ENCODE measurements around the gene PITRM1.

PITRM1 gene

DNA sequence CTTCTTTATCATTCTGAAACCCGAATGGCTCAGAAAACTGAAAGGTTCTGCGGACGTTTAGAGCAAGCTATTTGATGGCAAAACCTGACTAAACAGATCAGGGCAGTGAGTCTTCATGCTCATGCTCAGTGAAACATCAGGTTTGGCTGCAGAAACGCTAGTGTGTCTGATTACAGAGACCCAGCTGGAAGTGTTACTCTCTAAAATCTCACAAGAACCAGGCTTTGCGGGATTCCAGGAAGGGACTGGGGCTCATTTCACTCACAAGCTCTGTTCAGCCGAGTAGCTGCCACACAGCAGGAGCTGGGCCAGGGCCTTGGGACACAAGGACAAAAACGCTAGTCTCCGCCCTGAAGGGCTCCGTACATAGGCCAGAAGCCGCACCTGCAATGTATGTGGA lies 2.9 kb downstream of the PITRM1 start:
- H3K4me3 ChIP-seq (ENCODE audit: insufficient read depth, low read depth, low read length, poor library complexity, severe bottlenecking) = no peak overlapping the region
- no peaks in the 10 kb centered on the region for H3K9me3 ChIP-seq (ENCODE audit: control insufficient read depth, low read length)
- H3K27me3 ChIP-seq (replicated peaks; ENCODE audit: control insufficient read depth, insufficient read depth, low read length, poor library complexity, severe bottlenecking) = no peaks in the 10 kb centered on the region
- peaks cover 51% of the 10 kb centered on the region for H3K36me3 ChIP-seq (ENCODE audit: control insufficient read depth, insufficient read depth, low read length)
- no peak for DNase-seq
- no peak overlapping the region for H3K27ac ChIP-seq (ENCODE audit: insufficient read depth, low read length, poor library complexity, severe bottlenecking)
- peaks cover 5% of the 10 kb centered on the region for H3K4me1 ChIP-seq (ENCODE audit: control insufficient read depth, insufficient read depth, low read length, poor library complexity, severe bottlenecking)

GRCh38 chr10:3169271-3169670 lies 3.3 kb downstream of the PITRM1 start:
- Histone ChIP-seq H3K27ac (ENCODE audit: insufficient read depth, low read length, poor library complexity, severe bottlenecking) (no peak overlapping the region), H3K4me3 (ENCODE audit: insufficient read depth, low read depth, low read length, poor library complexity, severe bottlenecking) (no peak overlapping the region), H3K27me3 (replicated peaks; ENCODE audit: control insufficient read depth, insufficient read depth, low read length, poor library complexity, severe bottlenecking) (no peaks in the 10 kb centered on the region), H3K36me3 (ENCODE audit: control insufficient read depth, insufficient read depth, low read length) (peaks cover 54% of the 10 kb centered on the region), H3K4me1 (ENCODE audit: control insufficient read depth, insufficient read depth, low read length, poor library complexity, severe bottlenecking) (peaks cover 5% of the 10 kb centered on the region), H3K9me3 (ENCODE audit: control insufficient read depth, low read length) (no peaks in the 10 kb centered on the region)
- no peak for DNase-seq

DNA sequence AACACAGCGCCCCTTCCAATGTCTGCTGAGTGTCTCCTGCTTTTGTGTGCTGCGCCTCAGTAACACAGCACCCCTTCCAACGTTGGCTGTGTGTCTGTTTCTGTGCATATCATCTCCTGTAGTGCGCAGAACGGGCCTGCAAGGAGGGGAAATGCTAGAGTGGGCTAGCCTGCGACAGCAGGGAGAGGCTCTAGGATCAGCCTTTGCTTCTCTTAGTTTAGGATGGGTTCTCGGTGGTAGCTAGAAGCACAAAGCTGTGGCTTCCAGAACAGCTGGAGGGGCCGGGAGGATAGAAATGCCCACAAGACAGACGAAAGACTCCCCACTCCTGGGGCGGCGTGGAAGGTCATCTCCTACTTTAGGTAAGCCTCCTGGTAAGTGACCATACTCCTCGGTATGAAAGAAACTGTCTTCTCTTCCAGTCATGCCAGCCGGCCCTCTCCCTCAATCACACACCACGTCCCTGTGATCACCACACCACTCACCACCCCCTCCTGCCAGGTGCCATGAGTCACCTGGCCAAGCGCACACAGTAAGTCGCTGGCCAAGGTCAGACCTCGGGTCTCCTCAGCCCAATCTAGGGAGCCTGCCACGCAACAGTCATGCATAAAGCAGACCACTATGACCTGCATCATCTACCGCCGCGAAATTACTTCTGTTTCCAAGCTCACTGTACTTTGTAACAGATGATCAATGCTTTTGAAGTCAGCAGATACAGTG lies 4.8 kb downstream of the PITRM1 start:
- Histone ChIP-seq H3K4me3 (ENCODE audit: insufficient read depth, low read depth, low read length, poor library complexity, severe bottlenecking) (no peak overlapping the region), H3K9me3 (ENCODE audit: control insufficient read depth, low read length) (no peaks in the 10 kb centered on the region), H3K36me3 (ENCODE audit: control insufficient read depth, insufficient read depth, low read length) (peaks cover 67% of the 10 kb centered on the region), H3K27me3 (replicated peaks; ENCODE audit: control insufficient read depth, insufficient read depth, low read length, poor library complexity, severe bottlenecking) (no peaks in the 10 kb centered on the region), H3K4me1 (ENCODE audit: control insufficient read depth, insufficient read depth, low read length, poor library complexity, severe bottlenecking) (peaks cover 5% of the 10 kb centered on the region), H3K27ac (ENCODE audit: insufficient read depth, low read length, poor library complexity, severe bottlenecking) (no peak overlapping the region)
- no peak for DNase-seq

- Histone ChIP-seq H3K9me3 (ENCODE audit: control insufficient read depth, low read length) (no peaks in the 10 kb centered on the region), H3K27me3 (replicated peaks; ENCODE audit: control insufficient read depth, insufficient read depth, low read length, poor library complexity, severe bottlenecking) (no peaks in the 10 kb centered on the region), H3K27ac (ENCODE audit: insufficient read depth, low read length, poor library complexity, severe bottlenecking) (no peak overlapping the region), H3K36me3 (ENCODE audit: control insufficient read depth, insufficient read depth, low read length) (peaks cover 75% of the 10 kb centered on the region), H3K4me1 (ENCODE audit: control insufficient read depth, insufficient read depth, low read length, poor library complexity, severe bottlenecking) (peaks cover 5% of the 10 kb centered on the region), H3K4me3 (ENCODE audit: insufficient read depth, low read depth, low read length, poor library complexity, severe bottlenecking) (no peak overlapping the region)
- no peak for DNase-seq
These were observed 5.9 kb downstream of the PITRM1 start for GRCh38 chr10:3166496-3167290.

GRCh38 chr10:3165196-3165595 lies 7.4 kb downstream of the PITRM1 start:
- DNase-seq = no peak
- no peaks in the 10 kb centered on the region for H3K9me3 ChIP-seq (ENCODE audit: control insufficient read depth, low read length)
- H3K4me3 ChIP-seq (ENCODE audit: insufficient read depth, low read depth, low read length, poor library complexity, severe bottlenecking) = no peak overlapping the region
- H3K36me3 ChIP-seq (ENCODE audit: control insufficient read depth, insufficient read depth, low read length) = peaks cover 84% of the 10 kb centered on the region
- no peak overlapping the region for H3K27ac ChIP-seq (ENCODE audit: insufficient read depth, low read length, poor library complexity, severe bottlenecking)
- H3K27me3 ChIP-seq (replicated peaks; ENCODE audit: control insufficient read depth, insufficient read depth, low read length, poor library complexity, severe bottlenecking) = no peaks in the 10 kb centered on the region
- peaks cover under 1% of the 10 kb centered on the region for H3K4me1 ChIP-seq (ENCODE audit: control insufficient read depth, insufficient read depth, low read length, poor library complexity, severe bottlenecking)

DNA sequence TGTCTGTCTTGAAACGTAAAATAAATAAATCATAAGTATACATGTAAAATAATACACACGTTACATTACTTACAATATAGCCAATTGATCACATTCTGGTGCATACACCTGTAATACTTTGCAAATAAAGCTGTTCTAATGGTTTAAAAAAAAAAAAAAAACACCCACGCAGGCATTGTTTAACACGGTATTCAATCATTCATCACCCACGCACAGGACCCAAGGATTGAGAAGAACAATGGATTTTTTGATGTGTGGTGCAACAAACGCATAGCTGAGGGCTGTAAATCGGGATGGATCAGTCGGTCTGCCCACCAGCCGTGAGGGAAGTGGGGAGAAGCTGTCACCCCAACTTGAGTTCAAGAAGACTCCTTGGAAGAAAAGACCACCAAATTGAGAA lies 8.7 kb downstream of the PITRM1 start:
- Histone ChIP-seq H3K27ac (ENCODE audit: insufficient read depth, low read length, poor library complexity, severe bottlenecking) (no peak overlapping the region), H3K36me3 (ENCODE audit: control insufficient read depth, insufficient read depth, low read length) (peaks cover 86% of the 10 kb centered on the region), H3K4me3 (ENCODE audit: insufficient read depth, low read depth, low read length, poor library complexity, severe bottlenecking) (no peak overlapping the region), H3K27me3 (replicated peaks; ENCODE audit: control insufficient read depth, insufficient read depth, low read length, poor library complexity, severe bottlenecking) (no peaks in the 10 kb centered on the region), H3K4me1 (ENCODE audit: control insufficient read depth, insufficient read depth, low read length, poor library complexity, severe bottlenecking) (no peaks in the 10 kb centered on the region), H3K9me3 (ENCODE audit: control insufficient read depth, low read length) (no peaks in the 10 kb centered on the region)
- DNase-seq = no peak

DNA sequence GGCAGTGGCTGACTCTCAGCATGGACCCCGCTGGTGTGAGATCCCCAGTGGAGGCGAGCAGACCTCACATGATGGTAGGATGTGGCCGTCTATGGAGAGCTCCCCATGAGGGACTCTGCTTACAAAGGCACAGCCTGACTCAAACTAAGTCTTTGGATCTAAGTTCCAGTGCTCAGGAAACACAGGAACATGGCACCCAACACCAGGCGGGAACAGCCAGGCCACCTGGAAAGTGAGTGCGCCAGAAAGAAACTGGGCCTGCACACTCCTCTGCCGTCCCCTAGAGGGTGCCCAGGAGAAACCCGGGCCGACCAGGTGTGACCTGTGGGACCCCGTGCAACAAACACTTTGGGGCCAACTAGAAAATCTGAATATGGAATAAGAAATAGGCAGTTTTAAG lies 10.0 kb downstream of the PITRM1 start:
- no peak overlapping the region for H3K27ac ChIP-seq (ENCODE audit: insufficient read depth, low read length, poor library complexity, severe bottlenecking)
- peaks cover 85% of the 10 kb centered on the region for H3K36me3 ChIP-seq (ENCODE audit: control insufficient read depth, insufficient read depth, low read length)
- no peaks in the 10 kb centered on the region for H3K27me3 ChIP-seq (replicated peaks; ENCODE audit: control insufficient read depth, insufficient read depth, low read length, poor library complexity, severe bottlenecking)
- no peaks in the 10 kb centered on the region for H3K9me3 ChIP-seq (ENCODE audit: control insufficient read depth, low read length)
- DNase-seq = no peak
- H3K4me3 ChIP-seq (ENCODE audit: insufficient read depth, low read depth, low read length, poor library complexity, severe bottlenecking) = no peak overlapping the region
- no peaks in the 10 kb centered on the region for H3K4me1 ChIP-seq (ENCODE audit: control insufficient read depth, insufficient read depth, low read length, poor library complexity, severe bottlenecking)

DNA sequence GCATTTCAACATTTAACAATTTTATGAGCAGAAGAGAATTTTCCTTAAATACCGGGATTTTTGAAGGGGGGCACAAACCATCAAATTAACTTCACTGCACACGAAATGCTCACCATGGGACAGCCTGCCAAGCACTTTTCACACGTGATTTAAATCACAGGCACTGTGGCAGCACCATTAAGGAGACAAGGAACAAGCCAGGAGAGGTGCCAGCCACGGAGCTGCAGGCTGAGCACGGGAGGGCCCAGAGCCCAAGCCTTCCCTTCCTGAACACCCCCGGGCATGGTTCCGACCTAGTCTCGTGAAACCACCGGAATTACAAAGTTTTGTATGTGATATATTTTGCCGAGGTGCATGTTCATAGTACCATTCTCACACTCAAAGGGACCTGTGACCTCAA lies 13.4 kb downstream of the PITRM1 start:
- Histone ChIP-seq H3K27me3 (replicated peaks; ENCODE audit: control insufficient read depth, insufficient read depth, low read length, poor library complexity, severe bottlenecking) (no peaks in the 10 kb centered on the region), H3K27ac (ENCODE audit: insufficient read depth, low read length, poor library complexity, severe bottlenecking) (no peak overlapping the region), H3K36me3 (ENCODE audit: control insufficient read depth, insufficient read depth, low read length) (peaks cover 69% of the 10 kb centered on the region), H3K4me3 (ENCODE audit: insufficient read depth, low read depth, low read length, poor library complexity, severe bottlenecking) (no peak overlapping the region), H3K9me3 (ENCODE audit: control insufficient read depth, low read length) (no peaks in the 10 kb centered on the region), H3K4me1 (ENCODE audit: control insufficient read depth, insufficient read depth, low read length, poor library complexity, severe bottlenecking) (no peaks in the 10 kb centered on the region)
- no peak for DNase-seq

- DNase-seq = no peak
- Histone ChIP-seq H3K4me1 (ENCODE audit: control insufficient read depth, insufficient read depth, low read length, poor library complexity, severe bottlenecking) (no peaks in the 10 kb centered on the region), H3K27me3 (replicated peaks; ENCODE audit: control insufficient read depth, insufficient read depth, low read length, poor library complexity, severe bottlenecking) (no peaks in the 10 kb centered on the region), H3K9me3 (ENCODE audit: control insufficient read depth, low read length) (no peaks in the 10 kb centered on the region), H3K27ac (ENCODE audit: insufficient read depth, low read length, poor library complexity, severe bottlenecking) (no peak overlapping the region), H3K4me3 (ENCODE audit: insufficient read depth, low read depth, low read length, poor library complexity, severe bottlenecking) (no peak overlapping the region), H3K36me3 (ENCODE audit: control insufficient read depth, insufficient read depth, low read length) (peaks cover 65% of the 10 kb centered on the region)
These were observed 17.9 kb downstream of the PITRM1 start for GRCh38 chr10:3154666-3155065.

DNA sequence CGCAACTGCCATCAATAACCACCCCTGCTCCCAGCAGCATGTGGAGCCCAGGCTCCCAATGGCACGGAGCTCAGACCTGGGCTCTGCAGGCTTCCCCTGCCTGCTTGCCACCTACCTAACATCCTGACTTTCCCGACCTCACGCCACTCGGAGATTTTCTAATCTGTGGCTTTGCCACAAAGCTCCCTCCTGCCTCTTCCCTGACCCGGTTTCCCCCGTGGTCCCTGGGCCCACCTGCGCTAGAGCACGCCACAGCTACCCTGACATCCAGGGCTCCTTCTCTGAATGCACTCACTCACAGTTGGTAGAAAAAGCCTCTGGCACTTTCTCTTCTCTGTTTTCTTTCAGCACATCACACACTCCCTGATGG lies 20.0 kb downstream of the PITRM1 start:
- H3K4me1 ChIP-seq (ENCODE audit: control insufficient read depth, insufficient read depth, low read length, poor library complexity, severe bottlenecking) = no peaks in the 10 kb centered on the region
- no peak overlapping the region for H3K27ac ChIP-seq (ENCODE audit: insufficient read depth, low read length, poor library complexity, severe bottlenecking)
- H3K27me3 ChIP-seq (replicated peaks; ENCODE audit: control insufficient read depth, insufficient read depth, low read length, poor library complexity, severe bottlenecking) = no peaks in the 10 kb centered on the region
- H3K9me3 ChIP-seq (ENCODE audit: control insufficient read depth, low read length) = no peaks in the 10 kb centered on the region
- DNase-seq = no peak
- H3K36me3 ChIP-seq (ENCODE audit: control insufficient read depth, insufficient read depth, low read length) = peaks cover 65% of the 10 kb centered on the region
- no peak overlapping the region for H3K4me3 ChIP-seq (ENCODE audit: insufficient read depth, low read depth, low read length, poor library complexity, severe bottlenecking)

All from effector memory CD4-positive, alpha-beta T cell (primary cell).